RWPE2 (cell line): Measurements from ENCODE around the gene GAS5.

ENCODE experiments used
- ATAC-seq: fragments of 200-7000 bp; cut with Tn5 transposase; 3 replicates; pipeline ENCODE4 v1.9.1; 2021; ENCODE audit warnings: low read depth
- DNase-seq: peaks from one replicate; pipeline ENCODE4 v3.0.0-alpha.2; 2020; ENCODE audit warnings: low spot score
- H3K27ac ChIP-seq: fragments of 450-650 bp; 2 replicates; pipeline ENCODE4 v1.5.1; 2017; ENCODE audit warnings: mild to moderate bottlenecking; ENCODE audit not compliant: poor library complexity, severe bottlenecking
- H3K27me3 ChIP-seq: fragments of 250-450 bp; sonication (Bioruptor Pico); 2 replicates; pipeline ENCODE4 v1.5.1; 2021; ENCODE audit warnings: mild to moderate bottlenecking, moderate library complexity; ENCODE audit not compliant: insufficient read depth, poor library complexity, severe bottlenecking
- H3K36me3 ChIP-seq: fragments of 250-450 bp; sonication (Bioruptor Pico); 2 replicates; pipeline ENCODE4 v1.5.1; 2020; ENCODE audit warnings: low read depth, mild to moderate bottlenecking, moderate library complexity
- H3K4me1 ChIP-seq: fragments of 250-450 bp; sonication (Bioruptor Pico); 2 replicates; pipeline ENCODE4 v1.5.1; 2021; ENCODE audit warnings: mild to moderate bottlenecking, moderate library complexity; ENCODE audit not compliant: insufficient read depth, poor library complexity, severe bottlenecking
- H3K4me3 ChIP-seq: fragments of 250-450 bp; sonication (Bioruptor Pico); 2 replicates; pipeline ENCODE4 v1.5.1; 2021; ENCODE audit warnings: mild to moderate bottlenecking, moderate library complexity; ENCODE audit not compliant: severe bottlenecking
- H3K9me3 ChIP-seq: fragments of 250-450 bp; sonication (Bioruptor Pico); 2 replicates; pipeline ENCODE4 v1.5.1; 2021; ENCODE audit warnings: mild to moderate bottlenecking, moderate library complexity; ENCODE audit not compliant: severe bottlenecking
- TF ChIP-seq, protein P1 (sequence below): fragments of 450-650 bp; IDR thresholded peaks from one replicate; pipeline ENCODE4 v1.5.1; 2017; ENCODE audit warnings: mild to moderate bottlenecking, moderate library complexity; ENCODE audit not compliant: poor library complexity, severe bottlenecking

The GAS5 gene

DNA sequence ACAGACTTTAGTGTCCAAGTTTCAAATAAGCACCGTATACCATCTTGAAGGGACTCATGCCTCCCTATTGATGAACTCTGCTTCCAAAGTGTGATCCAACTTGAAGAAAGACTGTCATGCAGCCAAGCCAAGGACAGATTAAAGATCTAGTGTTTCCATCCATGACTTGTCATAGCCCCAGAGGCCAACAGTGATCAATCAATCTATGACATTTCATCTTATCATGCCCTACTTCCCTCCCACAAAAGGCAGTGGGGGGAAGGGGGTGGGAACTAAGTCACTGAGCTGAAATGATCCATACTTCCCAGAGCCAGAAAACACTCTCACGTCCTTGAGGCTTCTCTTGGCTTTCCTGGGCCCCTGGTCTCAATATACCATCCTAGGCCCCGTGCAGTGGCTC is 45.3 kb upstream of the GAS5 start:
- Histone ChIP-seq H3K27me3 (no peaks in the 10 kb centered on the region), H3K4me3 (no peak overlapping the region), H3K9me3 (no peaks in the 10 kb centered on the region), H3K4me1 (no peaks in the 10 kb centered on the region), H3K27ac (no peak overlapping the region), H3K36me3 (no peaks in the 10 kb centered on the region)
- TF ChIP-seq, protein P1, sequence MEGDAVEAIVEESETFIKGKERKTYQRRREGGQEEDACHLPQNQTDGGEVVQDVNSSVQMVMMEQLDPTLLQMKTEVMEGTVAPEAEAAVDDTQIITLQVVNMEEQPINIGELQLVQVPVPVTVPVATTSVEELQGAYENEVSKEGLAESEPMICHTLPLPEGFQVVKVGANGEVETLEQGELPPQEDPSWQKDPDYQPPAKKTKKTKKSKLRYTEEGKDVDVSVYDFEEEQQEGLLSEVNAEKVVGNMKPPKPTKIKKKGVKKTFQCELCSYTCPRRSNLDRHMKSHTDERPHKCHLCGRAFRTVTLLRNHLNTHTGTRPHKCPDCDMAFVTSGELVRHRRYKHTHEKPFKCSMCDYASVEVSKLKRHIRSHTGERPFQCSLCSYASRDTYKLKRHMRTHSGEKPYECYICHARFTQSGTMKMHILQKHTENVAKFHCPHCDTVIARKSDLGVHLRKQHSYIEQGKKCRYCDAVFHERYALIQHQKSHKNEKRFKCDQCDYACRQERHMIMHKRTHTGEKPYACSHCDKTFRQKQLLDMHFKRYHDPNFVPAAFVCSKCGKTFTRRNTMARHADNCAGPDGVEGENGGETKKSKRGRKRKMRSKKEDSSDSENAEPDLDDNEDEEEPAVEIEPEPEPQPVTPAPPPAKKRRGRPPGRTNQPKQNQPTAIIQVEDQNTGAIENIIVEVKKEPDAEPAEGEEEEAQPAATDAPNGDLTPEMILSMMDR, result no peak
- DNase-seq, result no peak
- ATAC-seq, result no peak

DNA sequence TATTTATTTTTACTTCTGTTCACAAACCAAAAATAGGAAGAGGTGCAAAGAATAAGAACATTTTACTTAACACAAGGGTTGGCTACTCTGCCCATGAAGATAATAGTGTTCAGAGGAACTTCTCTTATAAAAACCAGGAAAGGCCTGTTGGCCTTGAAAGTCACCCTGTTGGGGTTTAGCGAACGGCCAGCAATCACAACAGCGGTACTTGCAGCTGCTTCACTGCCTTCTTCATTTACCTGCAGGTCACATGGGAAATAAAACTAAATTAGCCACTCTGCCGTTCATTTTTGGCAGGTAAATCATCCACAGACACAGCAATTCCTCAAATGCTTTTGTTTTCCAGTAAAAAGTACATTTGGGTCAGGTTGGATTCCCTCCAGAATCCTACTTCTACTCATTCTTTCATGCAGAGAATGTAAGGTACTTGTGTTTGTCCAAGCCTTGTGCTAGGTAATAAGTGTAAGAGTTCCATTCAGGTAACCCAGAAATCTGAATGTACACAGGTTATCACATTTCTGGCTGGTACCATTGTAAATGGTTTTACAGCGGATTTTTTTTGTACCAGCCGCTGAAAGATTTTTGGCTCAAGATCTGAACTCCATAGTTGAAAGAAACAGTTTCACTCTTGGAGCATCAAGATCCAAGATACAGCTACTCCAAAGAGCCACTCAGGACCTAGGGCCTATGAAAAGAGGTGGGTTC is 36.2 kb upstream of the GAS5 start:
- Histone ChIP-seq H3K27ac (no peak overlapping the region), H3K27me3 (no peaks in the 10 kb centered on the region), H3K4me3 (no peak overlapping the region), H3K9me3 (no peaks in the 10 kb centered on the region), H3K36me3 (no peaks in the 10 kb centered on the region), H3K4me1 (no peaks in the 10 kb centered on the region)
- DNase-seq (no peak), ATAC-seq (no peak)
- TF ChIP-seq, protein P1, result no peak

DNA sequence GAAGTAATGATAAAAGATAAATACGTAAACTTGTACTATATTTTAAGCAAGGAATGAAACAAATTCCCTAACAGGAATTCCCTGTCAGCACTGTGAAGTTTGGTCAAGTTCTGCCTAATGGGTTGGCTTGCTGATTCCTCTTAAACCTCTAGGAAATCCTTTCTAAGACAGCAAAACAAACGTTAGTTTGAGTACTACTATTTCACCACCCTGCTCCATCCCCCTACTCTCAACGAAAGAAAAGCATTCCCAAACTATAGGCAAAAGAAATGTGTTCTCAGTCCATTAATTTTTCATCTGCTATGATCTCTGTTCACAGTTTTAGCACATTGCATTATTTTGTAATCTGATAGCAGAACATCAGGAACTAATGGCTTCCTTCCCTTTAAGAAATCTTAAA is 33.2 kb upstream of the GAS5 start:
- no peaks in the 10 kb centered on the region for H3K9me3 ChIP-seq
- no peak for ATAC-seq
- no peak for DNase-seq
- H3K4me3 ChIP-seq, result no peak overlapping the region
- H3K4me1 ChIP-seq, result no peaks in the 10 kb centered on the region
- no peaks in the 10 kb centered on the region for H3K36me3 ChIP-seq
- TF ChIP-seq, protein P1, result no peak
- H3K27me3 ChIP-seq, result no peaks in the 10 kb centered on the region
- no peak overlapping the region for H3K27ac ChIP-seq

DNA sequence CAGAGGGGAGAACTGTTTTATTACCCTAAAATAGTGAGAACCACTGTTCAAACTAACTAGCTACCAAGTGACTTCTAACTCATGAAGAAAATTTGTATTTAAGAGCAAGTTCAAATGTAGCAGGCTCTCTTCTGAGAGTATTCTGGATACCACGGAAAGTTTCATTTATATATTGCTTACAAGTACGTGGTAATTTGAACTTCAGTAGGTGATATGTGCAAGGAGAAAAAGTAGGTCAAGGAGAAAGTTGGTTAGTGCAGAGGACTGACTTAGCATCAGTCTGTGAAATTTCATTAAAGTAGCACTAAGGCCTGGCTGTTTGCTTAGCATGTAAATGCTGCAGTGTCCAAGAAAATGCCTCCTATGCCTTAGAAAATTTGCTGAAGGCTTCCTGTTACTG is 32.6 kb upstream of the GAS5 start:
- no peak overlapping the region for H3K4me3 ChIP-seq
- no peaks in the 10 kb centered on the region for H3K9me3 ChIP-seq
- TF ChIP-seq, protein P1, result no peak
- no peaks in the 10 kb centered on the region for H3K36me3 ChIP-seq
- DNase-seq, result no peak
- no peaks in the 10 kb centered on the region for H3K4me1 ChIP-seq
- H3K27me3 ChIP-seq, result no peaks in the 10 kb centered on the region
- H3K27ac ChIP-seq, result no peak overlapping the region
- no peak for ATAC-seq

DNA sequence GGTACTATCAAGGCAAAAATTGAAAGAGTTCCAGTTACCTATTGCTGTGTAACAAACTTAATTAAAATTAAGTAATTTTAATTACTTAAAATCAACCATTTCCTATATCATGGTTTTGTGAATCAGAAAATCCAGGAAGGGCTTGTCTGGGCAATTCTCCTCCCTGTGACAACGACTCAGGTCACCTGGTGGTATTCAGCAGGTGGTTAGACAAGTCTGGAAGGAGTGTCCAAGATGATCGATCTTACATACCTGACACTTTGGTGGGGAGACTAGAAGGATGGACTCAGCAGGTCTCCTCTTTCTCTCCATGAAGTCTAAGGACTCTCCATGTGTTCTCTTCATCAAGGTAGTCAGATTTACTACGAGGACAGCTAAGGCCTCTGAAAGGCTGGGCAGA is 26.4 kb upstream of the GAS5 start:
- Histone ChIP-seq H3K9me3 (no peaks in the 10 kb centered on the region), H3K27me3 (no peaks in the 10 kb centered on the region), H3K4me1 (peaks cover 5% of the 10 kb centered on the region), H3K4me3 (no peak overlapping the region), H3K36me3 (0 out of 2 replicates have a peak, but pooled peaks cover 4% of the 10 kb centered on the region), H3K27ac (no peak overlapping the region)
- TF ChIP-seq, protein P1, result no peak
- no peak for DNase-seq
- no peak for ATAC-seq
